Glomerular visceral epithelial cell (primary cell): ENCODE results near the gene C6orf141.

Source experiments
- DNase-seq: peaks from one replicate; pipeline ENCODE4 v3.0.0-alpha.2; 2016; ENCODE audit errors: extremely low spot score

The C6orf141 gene

GRCh38 chr6:49539102-49539501 is 11.4 kb upstream of the C6orf141 start:
- DNase-seq = no peak

GRCh38 chr6:49540614-49541013 is 9.9 kb upstream of the C6orf141 start:
- DNase-seq = no peak

- peak; percentile 53 for DNase-seq
Observed at GRCh38 chr6:49541210-49541724, 9.2 kb upstream of the C6orf141 start.

GRCh38 chr6:49541936-49542335 is 8.5 kb upstream of the C6orf141 start:
- DNase-seq = no peak

- DNase-seq = no peak
Observed at GRCh38 chr6:49543087-49543858, 7.2 kb upstream of the C6orf141 start.

- DNase-seq = no peak
Observed at GRCh38 chr6:49546331-49546730, 4.1 kb upstream of the C6orf141 start.

GRCh38 chr6:49548613-49549304 is 1.7 kb upstream of the C6orf141 start:
- DNase-seq = no peak

GRCh38 chr6:49549691-49550491 is 577 bp upstream of the C6orf141 start:
- no peak for DNase-seq

GRCh38 chr6:49551078-49551865 is 804 bp downstream of the C6orf141 start:
- DNase-seq = peak; percentile 19

GRCh38 chr6:49551866-49552129 is 1.3 kb downstream of the C6orf141 start:
- no peak for DNase-seq

GRCh38 chr6:49552596-49552995 is 2.1 kb downstream of the C6orf141 start:
- no peak for DNase-seq

GRCh38 chr6:49553384-49553783 is 2.9 kb downstream of the C6orf141 start:
- DNase-seq = peak; percentile 23

GRCh38 chr6:49555951-49556350 is 5.5 kb downstream of the C6orf141 start:
- no peak for DNase-seq

- peak; percentile 55 for DNase-seq
Observed at GRCh38 chr6:49556429-49556837, 6.0 kb downstream of the C6orf141 start.

GRCh38 chr6:49557177-49557576 is 6.7 kb downstream of the C6orf141 start:
- no peak for DNase-seq

- no peak for DNase-seq
Observed at GRCh38 chr6:49558238-49558637, 7.8 kb downstream of the C6orf141 start.

GRCh38 chr6:49563006-49563886 is 12.8 kb downstream of the C6orf141 start:
- no peak for DNase-seq

- DNase-seq = no peak
Observed at GRCh38 chr6:49564552-49564951, 14.1 kb downstream of the C6orf141 start.

GRCh38 chr6:49565261-49565660 is 14.8 kb downstream of the C6orf141 start:
- DNase-seq = no peak

- DNase-seq = no peak
Observed at GRCh38 chr6:49565855-49566254, 15.4 kb downstream of the C6orf141 start.
